ENCODE data around the gene RSU1.
"Not testable (repeated sequence)": the region's sequence is repeated elsewhere in the genome, so short reads cannot be mapped to it uniquely, and the experiment has no call there.

RSU1 gene

DNA sequence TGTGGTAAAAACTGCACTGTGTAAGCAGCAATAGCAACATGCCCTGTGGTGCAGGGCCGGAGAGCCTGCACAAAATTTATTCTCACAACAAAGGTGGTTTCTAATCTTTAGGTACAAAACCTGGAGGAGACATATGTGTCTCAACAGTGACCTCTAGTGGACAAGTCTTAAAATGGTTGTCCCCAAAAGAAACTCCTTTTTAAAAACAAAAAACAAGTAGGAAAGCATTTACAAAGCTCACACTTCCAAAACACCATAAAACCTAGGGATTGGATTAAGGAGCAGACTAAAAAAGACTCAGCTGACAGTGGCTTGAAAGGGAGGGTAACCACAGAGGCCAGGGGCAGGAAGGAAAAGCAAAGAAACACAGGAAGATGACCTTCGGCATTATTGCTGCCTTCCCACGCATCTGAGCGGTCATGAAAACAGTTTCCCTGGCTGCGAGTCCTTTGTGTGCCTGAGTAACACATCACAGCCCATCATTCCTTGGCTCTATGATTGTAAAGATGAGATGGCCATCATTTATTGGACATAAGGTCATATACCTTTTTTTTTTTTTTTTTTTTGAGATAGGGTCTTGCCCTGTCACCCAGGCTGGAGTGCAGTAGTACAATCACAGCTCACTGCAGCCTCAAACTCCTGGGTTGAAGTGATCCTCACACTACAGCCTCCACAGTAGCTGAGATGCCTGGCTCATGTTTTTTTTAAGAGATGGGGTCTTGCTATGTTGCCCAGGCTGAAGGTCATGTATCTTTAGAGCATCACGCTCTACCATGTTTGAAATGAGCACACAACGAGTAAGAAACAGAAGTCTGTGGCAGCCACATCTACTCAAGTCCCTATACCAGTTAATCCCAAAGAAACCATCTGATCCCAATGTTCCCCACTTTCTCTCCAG lies 39.5 kb downstream of the RSU1 start:
- DNase-seq = peak in 1 of 2 experiments; percentile 68

DNA sequence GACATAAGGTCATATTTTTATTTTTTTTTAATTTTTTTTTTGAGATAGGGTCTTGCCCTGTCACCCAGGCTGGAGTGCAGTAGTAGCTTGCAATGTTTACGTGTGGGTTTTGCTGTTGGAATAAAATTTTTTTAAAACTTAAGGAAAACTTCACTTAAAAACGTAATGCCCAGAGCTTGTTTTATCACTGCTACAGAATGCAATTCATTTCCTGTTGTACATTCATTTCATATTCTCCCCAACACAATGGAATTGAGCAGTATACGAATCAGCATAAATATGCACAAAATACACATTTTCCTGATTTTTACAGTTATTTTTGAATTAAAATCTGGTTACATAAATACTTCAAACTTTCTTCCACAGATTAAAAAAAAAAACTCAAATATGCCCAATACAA lies 40.3 kb downstream of the RSU1 start:
- no peak for DNase-seq

DNA sequence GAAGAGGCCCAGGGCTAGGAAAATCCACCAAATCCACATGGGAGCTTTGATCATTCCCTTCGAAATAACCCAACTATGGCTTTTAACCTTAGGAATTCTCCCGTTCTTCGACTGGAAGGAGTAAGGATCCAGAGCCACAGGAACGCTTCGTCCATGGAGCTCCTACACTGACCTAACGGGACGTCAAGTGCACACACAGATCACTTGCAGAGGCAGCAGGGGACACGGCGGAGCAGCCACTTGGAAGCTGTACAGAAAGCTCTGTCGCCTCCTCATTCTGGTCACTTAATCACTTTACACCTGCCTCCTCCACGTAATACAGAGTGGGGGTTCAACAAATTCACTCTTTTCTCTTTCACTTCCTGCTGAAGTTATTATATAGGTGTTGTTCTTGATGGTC lies 43.9 kb downstream of the RSU1 start:
- DNase-seq = no peak

DNA sequence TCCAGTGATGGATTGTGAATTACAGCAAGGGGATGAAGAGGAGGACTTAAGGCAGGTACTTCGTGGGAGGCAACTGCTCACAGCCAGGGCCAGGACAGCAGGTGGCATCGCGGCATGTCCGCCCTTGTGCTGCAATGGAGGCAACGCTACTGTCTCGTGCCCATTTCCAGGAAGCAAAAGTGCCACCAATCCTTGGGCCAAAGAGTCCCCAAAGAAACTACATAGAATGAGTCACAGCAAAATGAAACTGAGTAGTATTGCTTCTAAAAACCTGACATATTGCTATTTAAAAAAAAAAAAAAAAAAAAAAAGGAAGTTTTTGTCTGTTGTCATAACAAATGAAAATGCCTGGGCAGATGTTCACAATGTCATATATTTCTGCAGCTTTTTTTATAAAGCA lies 46.6 kb downstream of the RSU1 start:
- DNase-seq = no peak

DNA sequence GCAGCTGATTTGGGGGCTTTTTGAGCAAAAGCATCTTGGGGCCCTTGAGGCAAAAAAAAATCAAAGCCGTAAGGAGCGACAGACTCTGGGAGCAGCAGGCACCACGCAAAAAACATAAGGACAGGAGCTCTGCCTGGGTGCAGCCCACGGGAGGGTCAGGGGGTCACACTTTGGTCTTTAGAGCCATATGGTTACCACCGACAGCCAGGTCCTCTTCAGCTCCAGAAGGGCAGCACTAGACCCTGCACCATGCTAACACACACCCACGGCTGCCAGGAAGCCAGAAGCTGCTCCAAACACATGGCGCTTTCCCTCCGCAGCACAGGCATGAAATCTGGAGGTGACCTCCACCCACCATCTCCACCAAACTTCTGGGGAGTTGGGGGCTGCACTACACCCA lies 47.1 kb downstream of the RSU1 start:
- DNase-seq = peak in 1 of 2 experiments; percentile 18

DNA sequence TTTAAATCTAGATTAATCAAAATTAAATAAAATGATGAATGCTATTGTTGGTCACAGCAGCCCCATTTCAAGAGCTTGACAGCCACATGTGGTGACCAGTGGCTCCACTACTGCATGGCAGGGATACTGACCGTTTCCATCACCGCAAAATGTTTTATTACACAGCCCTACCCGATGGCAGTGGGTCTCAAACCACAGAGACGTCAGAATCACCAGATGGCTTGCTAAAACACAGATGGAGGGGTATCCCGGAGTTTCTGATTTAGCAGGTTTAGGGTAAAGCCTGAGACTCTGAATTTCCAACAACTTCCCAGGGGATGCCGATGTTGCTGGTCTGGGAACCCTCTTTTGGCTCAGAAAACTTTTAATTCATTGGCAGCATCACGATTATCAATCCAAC lies 47.9 kb downstream of the RSU1 start:
- DNase-seq = no peak

DNA sequence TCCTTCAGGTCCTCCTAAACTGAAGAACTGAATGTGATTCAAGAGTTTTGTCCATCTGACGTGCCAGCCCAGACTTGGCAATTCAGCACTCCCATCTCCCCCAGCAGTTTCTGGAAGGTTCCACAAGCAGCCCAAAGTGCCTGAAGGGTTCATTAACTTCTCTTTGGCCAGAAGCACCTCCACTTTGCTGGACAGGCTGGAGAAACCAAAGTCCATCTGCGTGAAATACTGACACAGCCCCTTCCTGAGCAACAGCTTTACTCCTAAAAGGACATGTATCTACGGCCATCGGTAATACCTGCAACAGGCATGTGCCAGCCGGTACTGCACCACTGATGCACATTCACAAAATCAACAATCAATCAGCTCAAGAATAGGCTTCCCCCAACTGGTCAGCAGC lies 48.5 kb downstream of the RSU1 start:
- DNase-seq = no peak

DNA sequence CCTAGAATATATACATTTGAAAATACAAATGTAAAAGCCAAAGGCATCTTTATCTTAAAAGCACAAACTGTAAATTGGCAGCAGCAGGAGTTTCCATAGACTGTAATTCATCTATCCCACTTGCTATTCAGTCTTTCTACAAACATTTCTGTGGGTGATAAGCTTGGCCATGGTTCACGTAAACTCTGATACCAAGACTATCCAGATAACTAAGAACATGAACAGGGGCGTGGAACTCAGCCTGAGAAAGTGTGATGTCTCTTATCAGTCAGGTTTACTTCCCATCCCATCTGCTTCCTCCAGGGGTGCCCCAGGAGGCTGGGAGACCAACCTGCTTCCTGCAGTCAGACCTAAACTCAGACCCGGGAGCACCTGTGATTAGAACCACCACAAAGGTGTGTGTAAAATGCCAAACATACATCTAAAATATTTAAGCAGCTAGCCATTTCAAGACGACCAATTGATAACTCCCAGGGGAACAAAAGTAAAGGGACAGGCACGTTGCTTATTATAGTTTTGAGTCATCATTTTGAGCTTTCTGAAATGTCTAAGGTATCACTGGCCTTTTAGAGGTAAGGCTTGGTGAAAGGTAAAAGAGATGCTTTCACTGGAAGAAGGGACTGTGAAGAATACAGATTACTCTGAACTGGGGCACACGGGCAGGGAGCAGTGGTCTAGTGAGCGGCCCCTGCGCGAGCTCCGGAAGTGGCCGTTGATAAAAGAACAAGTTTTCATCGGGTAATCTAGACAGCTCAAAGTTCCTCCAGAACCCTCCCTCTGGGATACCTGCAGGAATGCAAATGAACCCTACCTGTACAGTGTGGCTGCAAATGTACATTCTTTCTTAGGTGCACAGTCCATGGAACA lies 51.5 kb downstream of the RSU1 start:
- DNase-seq = no peak

DNA sequence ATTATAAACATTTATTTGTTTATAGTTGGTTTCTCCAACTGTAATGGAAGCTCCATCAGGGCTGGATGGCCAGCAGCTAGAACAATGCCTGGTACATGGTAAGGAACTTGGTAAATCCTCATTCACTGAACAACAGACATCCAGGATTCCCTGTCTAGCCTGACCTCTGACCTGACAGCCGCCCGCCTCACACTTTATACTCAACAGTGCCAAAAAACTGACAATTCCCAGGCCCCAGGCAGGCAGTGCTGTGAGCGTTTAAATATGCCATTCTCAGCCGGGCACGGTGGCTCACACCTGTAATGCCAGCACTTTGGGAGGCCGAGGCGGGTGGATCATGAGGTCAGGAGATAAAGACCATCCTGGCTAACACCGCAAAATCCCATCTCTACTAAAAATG lies 55.9 kb downstream of the RSU1 start:
- no peak for DNase-seq

DNA sequence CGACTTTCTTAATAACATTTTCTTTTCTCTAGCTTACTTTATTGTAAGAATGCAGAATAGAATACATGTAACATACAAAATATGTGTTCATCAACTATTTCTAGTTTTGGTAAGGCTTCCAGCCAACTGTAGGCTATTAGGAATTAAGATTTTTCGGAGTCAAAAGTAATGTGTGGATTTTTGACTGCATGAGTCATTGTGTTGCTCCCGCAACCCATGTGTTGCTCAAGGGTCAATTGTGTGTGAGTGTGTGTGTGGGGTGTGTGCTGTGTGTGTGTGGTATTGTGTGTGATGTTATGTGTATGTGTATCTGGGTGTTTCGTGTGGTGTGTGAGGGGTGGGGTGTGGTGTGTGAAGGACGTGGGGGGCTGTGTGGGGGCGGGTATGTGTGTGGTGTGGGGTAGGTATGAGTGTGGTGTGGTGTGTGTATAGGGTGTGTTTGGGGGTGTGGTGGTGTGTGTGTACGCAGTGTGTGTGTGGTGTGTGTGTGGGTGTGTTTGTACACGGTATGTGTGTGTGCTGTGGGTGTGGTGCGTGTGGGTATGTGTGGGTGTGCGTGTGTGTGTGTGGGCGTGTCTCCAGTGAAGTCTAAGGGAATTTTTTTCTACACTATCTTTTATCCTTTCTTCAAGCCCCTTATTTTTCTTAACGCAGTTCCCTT lies 60.5 kb downstream of the RSU1 start:
- no peak for DNase-seq

DNA sequence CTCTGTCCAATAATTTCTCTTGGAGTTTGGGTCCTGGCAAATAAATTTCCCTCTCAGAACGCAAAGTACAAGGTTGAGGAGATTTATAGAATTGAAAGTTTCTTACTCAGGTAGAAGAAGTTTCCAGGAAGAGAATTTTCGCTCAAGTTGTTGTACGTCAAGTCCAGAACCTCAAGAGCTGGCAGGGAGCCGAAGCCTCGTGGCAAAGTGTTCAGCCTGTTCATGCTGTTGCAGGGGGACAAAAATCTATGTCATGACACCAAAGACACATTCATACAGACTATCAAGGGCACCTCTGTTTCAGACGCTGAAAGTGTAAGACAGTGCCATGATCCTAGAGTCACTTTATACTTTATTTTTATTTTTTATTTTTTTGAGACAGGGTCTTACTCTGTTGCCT lies 62.5 kb downstream of the RSU1 start:
- DNase-seq = no peak

DNA sequence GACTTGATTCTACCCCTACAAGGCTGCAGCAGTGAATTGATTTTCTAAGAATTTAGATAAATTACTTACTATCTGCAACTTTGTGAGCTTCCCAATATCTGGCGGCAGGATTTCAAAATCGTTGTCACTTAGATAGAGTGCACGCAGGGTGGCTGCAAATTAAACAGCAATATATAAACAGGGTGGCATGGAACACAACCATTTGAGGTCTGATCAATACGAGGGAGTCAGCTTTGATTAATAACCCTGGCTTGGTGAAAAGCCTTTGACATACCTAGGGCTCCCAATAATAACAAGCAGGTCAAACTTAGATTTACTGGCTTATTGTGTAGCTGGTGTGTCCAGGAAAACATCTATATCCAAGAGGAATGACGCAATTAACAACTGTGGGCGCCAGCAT lies 64.4 kb downstream of the RSU1 start:
- DNase-seq = not testable (repeated sequence)

DNA sequence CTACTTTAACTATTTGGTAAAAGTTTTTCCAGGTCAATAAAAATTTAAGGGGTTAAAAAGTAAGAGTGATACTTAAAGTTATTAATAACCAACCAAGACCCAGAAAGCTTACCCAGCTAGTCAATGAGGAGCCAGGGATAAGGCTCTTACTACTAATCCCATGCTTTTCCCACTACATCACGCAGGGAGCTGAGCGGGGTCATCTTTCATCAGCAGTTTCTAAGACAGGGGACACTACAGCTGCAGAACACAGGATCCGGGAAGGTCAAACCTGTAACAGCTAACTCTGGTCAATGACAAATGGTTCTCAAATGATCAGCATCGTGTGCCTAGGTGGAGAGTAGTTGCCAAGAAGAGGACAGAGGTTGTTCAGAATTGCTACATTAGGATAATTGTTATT lies 65.1 kb downstream of the RSU1 start:
- DNase-seq = no peak

DNA sequence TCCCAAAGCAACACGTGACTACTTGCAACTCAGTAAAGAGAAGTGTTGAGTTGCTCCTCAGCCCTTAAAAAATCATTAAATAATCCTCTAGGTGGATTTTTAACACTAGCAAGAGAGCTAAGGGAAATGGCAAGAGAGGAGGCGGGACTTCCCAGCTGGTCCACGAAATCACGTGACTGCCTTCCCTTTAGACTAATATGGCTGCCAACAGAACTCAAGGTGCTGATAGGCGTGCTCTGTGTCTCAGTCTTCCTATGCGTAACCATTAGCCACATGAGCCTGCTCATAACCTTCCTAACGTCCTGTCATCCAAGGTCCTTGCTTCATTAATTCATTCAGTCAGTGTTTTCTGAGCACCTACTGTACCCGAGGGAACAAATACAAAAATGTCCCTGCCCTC lies 66.0 kb downstream of the RSU1 start:
- no peak for DNase-seq

DNA sequence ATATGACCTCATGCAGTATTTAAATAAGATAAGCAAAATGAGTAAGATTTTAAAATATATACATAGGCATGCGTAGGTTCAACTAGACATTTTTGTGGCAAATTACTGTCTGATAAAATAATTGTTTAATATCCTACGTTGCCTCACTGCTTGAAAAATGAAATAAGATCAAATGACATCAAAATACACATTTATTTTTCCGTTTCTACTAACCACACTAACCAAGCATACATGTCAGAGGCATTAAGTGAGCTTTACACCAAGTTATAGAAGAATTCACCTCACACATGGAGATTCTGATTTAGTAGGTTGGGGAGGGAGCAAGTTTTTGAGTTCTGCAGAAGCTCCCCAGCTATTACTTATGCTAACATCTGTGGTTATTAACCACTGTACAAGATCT lies 66.8 kb downstream of the RSU1 start:
- no peak for DNase-seq

DNA sequence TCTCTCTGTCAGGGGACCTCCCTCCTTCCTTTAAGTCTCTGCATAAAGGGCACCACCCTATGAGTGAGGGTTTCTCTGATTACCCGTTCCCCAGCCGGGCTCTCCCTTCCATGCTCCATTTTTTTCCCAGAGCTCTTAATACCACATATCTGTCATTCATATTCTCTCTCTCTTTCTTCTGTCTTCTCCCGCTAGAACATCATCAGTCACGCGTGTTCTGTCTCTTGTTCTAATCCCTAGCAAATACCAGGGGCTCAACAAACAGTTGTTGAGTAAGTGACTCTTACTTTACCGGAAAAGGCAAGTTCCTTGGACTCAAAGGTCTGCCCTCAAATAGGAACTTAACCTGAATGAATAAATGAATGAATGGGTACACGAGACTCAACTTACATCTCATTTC lies 68.5 kb downstream of the RSU1 start:
- no peak for DNase-seq

DNA sequence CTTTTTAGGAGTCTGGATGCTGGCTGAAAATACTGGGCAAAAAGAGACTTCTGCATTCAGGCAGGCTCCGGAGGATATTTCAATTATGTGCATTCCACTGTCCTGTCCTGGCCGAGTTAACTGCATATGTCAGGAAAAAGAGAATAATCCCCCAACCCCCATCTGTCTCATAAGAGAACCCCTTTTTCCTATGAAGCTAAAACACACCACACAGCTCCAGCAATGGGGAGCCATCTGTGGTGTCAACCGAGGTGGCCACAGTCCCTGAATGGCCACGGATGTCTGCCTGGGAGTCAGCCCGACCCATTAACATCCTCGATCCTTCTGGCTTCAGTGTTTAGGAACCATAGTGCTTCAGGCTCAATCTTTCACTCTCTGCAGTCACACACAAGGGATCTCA lies 70.4 kb downstream of the RSU1 start:
- DNase-seq = no peak

DNA sequence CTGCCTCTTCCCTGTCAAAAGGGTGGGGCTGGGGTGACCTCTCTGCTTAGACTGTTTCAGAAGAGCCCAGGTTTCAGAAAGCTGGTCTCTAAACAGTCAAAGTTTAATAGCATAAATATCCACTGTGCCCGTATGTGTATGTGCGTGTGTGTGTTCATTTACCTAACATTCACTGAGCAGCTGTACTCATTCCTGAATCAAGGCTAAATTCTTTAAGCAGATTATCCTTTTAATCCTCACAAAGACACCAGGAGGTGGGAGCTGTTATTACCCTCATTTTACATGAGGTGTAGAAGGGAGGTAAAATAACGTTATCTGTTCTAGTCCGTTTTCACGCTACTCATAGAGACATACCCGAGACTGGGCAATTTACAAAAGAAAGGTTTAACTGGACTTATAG lies 72.2 kb downstream of the RSU1 start:
- no peak for DNase-seq

DNA sequence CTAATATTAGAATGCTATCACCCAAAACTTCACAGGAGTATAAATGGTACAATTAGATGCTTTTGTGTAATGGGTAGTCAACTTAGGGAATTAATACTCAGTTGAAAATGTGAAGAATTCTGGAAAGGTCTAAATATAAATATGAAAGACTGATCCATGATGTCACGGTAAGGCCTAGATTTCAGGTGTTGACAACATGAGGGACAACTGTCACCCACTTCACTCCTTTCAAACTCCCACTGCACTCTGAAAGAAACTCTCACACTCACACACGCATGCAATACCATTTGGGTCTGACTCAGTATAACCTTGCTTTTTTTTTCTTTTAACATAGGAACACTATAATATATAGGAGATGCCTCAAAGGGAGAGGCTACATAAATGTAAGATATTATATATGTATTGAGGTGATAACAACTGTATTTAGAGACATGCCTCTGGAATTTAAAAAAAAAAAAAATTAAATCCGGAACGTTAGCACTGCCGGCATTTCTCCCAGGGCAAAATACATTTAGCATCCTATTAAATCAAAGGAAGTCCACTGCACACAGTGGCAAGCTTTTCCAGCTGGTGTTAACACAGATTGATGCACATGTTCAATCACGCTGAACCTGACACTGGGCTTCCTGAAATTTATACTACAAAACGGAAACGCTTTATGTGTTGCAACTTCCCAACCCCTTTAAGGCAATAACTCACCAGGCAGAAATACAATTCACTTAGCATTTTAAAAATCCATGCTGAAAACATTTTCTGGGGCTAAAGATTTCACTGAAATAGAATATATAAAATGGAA lies 74.9 kb downstream of the RSU1 start:
- DNase-seq = no peak

DNA sequence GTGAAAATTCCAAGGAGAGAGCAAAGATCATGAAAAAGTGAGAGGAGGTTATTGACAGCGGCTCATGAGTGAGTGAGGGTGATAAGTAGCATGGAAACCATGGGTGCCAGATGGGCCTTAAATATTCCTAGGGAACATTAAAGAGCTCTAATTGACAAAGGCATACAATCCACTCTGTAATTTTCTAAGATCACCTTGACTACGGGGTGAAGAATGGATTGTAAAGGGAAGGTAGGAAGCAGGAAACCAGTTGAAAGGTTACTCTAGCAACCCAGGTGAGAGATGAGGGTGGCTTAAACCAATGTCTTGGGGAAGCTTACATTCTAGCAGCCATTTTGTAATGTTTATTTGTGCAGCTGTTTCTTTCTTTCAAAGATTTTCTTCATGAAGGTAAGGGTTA lies 75.7 kb downstream of the RSU1 start:
- no peak for DNase-seq

DNA sequence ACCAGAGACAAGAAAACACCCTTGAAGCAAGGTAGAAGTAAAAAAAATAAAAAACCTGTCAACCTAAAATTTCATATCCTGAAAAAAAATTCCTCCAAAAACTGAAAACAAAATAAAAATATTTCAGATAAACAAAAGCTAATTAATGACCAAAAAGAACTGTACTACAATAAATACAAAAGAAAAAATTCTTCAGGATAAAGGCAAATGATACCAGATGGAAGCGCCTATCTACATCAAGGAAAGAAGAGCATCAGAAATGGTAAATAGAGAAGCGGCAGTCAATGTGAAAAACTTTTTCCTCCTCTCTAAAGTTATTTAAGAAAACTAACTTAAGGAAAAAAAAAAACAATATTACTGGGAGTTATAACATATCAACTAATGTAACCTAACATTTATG lies 79.8 kb downstream of the RSU1 start:
- no peak for DNase-seq

DNA sequence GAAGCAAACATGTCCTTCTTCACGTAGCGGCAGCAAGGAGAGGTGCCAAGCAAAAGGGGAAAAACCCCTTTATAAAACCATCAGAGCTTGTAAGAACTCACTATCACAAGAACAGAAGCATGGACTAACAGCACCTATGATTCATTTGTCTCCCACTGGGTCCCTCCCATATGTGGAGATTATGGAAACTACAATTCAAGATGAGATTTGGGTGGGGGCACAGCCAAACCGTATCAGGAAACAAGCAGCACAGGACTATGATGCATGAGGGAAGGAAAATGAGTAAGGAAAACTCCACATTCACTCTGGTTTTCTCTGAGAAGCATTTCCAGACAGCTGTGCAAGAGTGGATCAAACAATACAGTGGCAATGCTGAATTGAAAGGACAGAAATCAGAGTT lies 81.6 kb downstream of the RSU1 start:
- DNase-seq = no peak

DNA sequence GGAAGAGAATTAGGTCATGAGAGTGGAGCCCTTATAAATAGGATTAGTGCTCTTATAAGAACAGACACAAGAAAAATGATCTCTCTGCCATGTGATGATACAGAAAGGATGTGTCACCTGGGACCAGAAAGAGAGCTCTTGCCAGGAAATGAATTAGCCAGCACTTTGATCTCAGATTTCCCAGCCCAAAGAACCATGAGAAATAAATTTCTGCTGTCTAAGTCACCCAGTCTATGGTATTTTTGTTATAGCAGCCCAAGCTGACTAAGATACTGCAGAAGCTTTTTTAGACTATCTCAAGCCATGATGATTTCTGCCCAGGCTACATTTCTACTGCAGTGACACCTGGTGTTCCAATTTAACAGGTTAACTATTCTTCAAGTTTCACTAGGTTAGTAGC lies 84.8 kb downstream of the RSU1 start:
- no peak for DNase-seq
